GM12874 (cell line): Measurements from ENCODE around the gene LENG8.

Experiments
- TF ChIP-seq, protein P1 (sequence below): IDR thresholded peaks from 2 replicates; pipeline ENCODE4 v1.5.1; 2011; ENCODE audit warnings: low read depth, mild to moderate bottlenecking, control low read depth, low read length, moderate library complexity; ENCODE audit not compliant: insufficient read depth

LENG8 gene

DNA sequence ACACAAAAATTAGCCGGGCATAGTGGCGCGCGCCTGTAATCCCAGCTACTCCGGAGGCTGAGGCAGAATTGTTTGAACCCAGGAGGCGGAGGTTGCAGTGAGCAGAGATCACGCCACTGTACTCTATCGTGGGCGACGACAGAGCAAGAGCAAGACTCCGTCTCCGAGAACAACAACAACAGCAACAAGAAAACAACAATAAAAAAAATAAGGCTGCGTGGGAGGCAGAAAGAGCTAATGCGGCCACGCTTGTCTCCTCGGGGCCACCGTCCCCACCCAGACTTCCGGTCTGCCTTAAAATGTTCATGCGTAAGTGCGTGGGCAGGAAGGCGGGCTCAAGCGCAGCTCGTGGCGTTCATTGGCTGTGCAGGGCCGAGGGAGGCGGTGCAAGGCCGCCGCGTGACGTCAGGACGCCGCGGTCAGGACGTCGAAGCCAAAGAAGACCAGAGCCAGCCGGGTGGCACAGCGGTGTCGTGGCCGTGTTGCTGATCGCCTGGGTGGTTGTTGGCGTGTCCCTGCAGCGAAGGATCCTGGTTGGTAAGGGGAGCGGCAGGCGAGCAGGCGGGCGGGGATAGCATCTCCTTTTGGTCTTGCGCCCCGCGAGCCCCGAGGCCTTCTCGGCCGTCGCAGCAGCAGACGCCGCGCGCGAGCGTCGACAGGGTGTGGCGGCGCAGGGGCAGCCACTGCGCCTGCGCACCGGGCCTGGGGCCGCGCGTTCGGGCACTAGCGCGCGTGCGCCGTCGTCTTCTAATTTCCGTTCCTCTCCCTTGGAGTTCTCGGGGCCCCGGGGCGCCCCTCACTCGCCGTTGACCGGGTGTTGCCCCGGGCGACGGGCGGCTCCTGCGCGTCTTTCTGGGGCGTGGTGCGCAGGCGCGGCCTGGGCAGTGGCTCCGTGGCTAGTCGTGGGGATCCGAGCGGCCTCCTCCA is at the start of gene LENG8:
Gene LENG8, plus strand, starts transcription at position 426 of the 927 bp plus-strand sequence. CDS start 2,146 bp downstream, outside the sequence.
- TF ChIP-seq, protein P1, sequence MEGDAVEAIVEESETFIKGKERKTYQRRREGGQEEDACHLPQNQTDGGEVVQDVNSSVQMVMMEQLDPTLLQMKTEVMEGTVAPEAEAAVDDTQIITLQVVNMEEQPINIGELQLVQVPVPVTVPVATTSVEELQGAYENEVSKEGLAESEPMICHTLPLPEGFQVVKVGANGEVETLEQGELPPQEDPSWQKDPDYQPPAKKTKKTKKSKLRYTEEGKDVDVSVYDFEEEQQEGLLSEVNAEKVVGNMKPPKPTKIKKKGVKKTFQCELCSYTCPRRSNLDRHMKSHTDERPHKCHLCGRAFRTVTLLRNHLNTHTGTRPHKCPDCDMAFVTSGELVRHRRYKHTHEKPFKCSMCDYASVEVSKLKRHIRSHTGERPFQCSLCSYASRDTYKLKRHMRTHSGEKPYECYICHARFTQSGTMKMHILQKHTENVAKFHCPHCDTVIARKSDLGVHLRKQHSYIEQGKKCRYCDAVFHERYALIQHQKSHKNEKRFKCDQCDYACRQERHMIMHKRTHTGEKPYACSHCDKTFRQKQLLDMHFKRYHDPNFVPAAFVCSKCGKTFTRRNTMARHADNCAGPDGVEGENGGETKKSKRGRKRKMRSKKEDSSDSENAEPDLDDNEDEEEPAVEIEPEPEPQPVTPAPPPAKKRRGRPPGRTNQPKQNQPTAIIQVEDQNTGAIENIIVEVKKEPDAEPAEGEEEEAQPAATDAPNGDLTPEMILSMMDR = no peak

- TF ChIP-seq, protein P1 = no peak
Measured at GRCh38 chr19:54400913-54401312, 48.1 kb upstream of the LENG8 start.

DNA sequence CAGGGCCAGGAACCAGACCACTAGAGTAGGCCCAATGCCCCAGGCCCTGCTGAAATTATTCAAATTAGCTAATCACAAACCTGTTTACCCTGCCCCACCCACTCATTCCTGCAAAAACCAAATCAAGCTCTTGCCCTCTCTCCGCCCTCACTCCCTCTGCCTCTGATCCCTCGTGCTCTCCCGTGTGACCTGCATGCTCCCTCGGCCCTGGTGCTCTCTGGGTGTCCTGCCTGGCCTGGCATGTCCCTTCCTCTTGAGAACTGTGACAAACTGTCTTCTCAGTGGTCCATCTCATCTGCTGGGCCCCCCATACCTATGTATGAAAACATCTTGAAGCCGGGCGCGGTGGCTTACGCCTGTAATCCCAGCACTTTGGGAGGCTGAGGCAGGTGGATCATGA is 45.9 kb upstream of the LENG8 start:
- TF ChIP-seq, protein P1 = no peak

DNA sequence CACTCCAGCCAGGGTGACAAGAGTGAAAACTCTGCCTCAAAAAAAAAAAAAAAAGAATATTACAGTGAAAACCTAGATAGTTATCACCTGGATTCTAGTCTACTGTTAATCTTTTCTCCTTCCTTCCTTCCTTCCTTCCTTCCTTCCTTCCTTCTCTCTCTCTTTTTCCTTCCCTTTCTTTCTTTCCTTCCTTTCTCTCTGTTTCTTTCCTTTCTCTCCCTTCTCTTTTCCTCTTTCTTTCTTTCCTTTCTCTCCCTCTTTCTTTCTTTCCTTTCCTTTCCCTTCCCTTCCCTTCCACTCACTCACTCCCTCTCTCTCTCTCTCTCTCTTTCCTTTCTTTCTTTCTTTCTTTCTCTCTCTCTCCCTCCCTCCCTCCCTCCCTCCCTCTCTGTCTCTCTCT is 43.4 kb upstream of the LENG8 start:
- TF ChIP-seq, protein P1 = no peak

- TF ChIP-seq, protein P1 = no peak
Measured at GRCh38 chr19:54407780-54408179, 41.2 kb upstream of the LENG8 start.

GRCh38 chr19:54408456-54409026 is 40.5 kb upstream of the LENG8 start:
- TF ChIP-seq, protein P1 = no peak

DNA sequence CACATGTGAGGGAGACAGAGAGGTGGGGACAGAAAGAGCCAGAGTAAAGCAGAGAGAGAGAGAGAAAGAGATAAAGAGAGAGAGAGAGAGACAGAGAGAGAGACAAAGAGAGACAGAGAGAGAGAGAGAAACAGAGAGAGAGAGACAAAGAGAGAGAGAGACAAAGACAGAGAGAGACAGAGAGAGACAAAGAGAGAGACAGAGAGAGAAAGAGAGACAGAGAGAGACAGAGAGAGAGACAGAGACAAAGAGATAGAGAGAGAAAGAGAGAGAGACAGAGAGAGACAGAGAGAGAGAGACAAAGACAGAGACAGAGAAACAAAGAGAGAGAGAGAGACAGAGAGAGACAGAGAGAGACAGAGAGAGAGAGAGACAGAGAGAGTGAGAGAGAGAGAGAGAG is 38.0 kb upstream of the LENG8 start:
- TF ChIP-seq, protein P1 = no peak
